ENCODE results near the gene MANEAL.
"Not testable (repeated sequence)": the region's sequence is repeated elsewhere in the genome, so short reads cannot be mapped to it uniquely, and the experiment has no call there.

Gene MANEAL

DNA sequence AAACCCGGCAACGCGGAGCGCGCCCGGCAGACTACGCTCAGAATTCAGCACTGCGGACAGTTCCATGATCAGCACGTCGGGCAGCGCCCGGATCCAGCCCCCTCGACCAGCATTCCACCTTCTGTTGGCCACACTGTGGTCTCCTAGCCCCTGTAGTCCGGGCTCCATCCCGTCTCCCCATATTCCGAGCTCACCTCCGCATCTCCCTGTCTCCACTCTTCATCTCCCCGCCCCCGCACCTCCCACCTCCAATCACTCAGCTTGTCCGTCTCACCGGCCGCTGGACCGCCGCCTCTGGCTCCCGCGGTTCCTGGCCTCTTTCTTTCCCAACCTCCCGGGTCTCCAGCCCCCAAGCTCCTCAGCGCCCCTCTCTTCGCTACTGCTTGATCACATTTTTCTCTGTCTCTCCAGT is 29.2 kb upstream of the MANEAL start:
- TF ChIP-seq CTCF (IDR thresholded peaks at IDR 0.05; ENCODE audit: control insufficient read depth, extremely low read depth, insufficient read depth): no peak
- DNase-seq (ENCODE audit: low read depth): no peak
- no peak overlapping the region for H3K4me3 ChIP-seq (ENCODE audit: low read depth, low read length)

- no peak for DNase-seq (ENCODE audit: low read depth)
- H3K4me3 ChIP-seq (ENCODE audit: low read depth, low read length): no peak within 1 kb of the TSS
- no peak for TF ChIP-seq CTCF (IDR thresholded peaks at IDR 0.05; ENCODE audit: control insufficient read depth, extremely low read depth, insufficient read depth)
Measured at GRCh38 chr1:37764888-37765441, 28.7 kb upstream of the MANEAL start, which contains the start of gene EPHA10. EPHA10 (minus strand) TSS chr1:37765120; CDS start chr1:37765066, 54 bp downstream.

- H3K4me3 ChIP-seq (ENCODE audit: low read depth, low read length): no peak overlapping the region
Measured at GRCh38 chr1:37765916-37766664, 27.6 kb upstream of the MANEAL start.

GRCh38 chr1:37767488-37767887 is 26.2 kb upstream of the MANEAL start:
- DNase-seq (ENCODE audit: low read depth): no peak

More at GRCh38 chr1:37765916-37766664, 27.6 kb upstream of the MANEAL start:
- no peak for DNase-seq (ENCODE audit: low read depth)
- TF ChIP-seq CTCF (IDR thresholded peaks at IDR 0.05; ENCODE audit: control insufficient read depth, extremely low read depth, insufficient read depth): no peak

GRCh38 chr1:37771440-37771839 is 22.2 kb upstream of the MANEAL start:
- H3K4me3 ChIP-seq (ENCODE audit: low read depth, low read length): not testable (repeated sequence)

More at GRCh38 chr1:37767488-37767887, 26.2 kb upstream of the MANEAL start:
- no peak overlapping the region for H3K4me3 ChIP-seq (ENCODE audit: low read depth, low read length)
- no peak for TF ChIP-seq CTCF (IDR thresholded peaks at IDR 0.05; ENCODE audit: control insufficient read depth, extremely low read depth, insufficient read depth)

GRCh38 chr1:37776946-37777516 is 16.6 kb upstream of the MANEAL start:
- H3K4me3 ChIP-seq (ENCODE audit: low read depth, low read length): no peak overlapping the region
- no peak for DNase-seq (ENCODE audit: low read depth)
- no peak for TF ChIP-seq CTCF (IDR thresholded peaks at IDR 0.05; ENCODE audit: control insufficient read depth, extremely low read depth, insufficient read depth)

More at GRCh38 chr1:37771440-37771839, 22.2 kb upstream of the MANEAL start:
- DNase-seq (ENCODE audit: low read depth): not testable (repeated sequence)

- DNase-seq (ENCODE audit: low read depth): no peak
- no peak for TF ChIP-seq CTCF (IDR thresholded peaks at IDR 0.05; ENCODE audit: control insufficient read depth, extremely low read depth, insufficient read depth)
- H3K4me3 ChIP-seq (ENCODE audit: low read depth, low read length): no peak overlapping the region
Measured at GRCh38 chr1:37778654-37779053, 15.0 kb upstream of the MANEAL start.
